HUES64 (cell line): ENCODE data around the gene KCNQ1OT1.

Source experiments
- H3K27ac ChIP-seq: 2 replicates; pipeline ENCODE4 v1.7.0; 2013; ENCODE audit warnings: low read depth, low read length, inconsistent platforms
- H3K27me3 ChIP-seq: 2 replicates; pipeline ENCODE4 v1.6.1; 2013; ENCODE audit warnings: mild to moderate bottlenecking, low read length; ENCODE audit not compliant: insufficient read depth
- H3K36me3 ChIP-seq: 2 replicates; pipeline ENCODE4 v1.6.1; 2013; ENCODE audit warnings: mild to moderate bottlenecking, low read length; ENCODE audit not compliant: insufficient read depth
- H3K4me1 ChIP-seq: 2 replicates; pipeline ENCODE4 v1.6.1; 2013; ENCODE audit warnings: mild to moderate bottlenecking, low read length, moderate library complexity; ENCODE audit not compliant: insufficient read depth
- H3K4me3 ChIP-seq: 2 replicates; pipeline ENCODE4 v1.5.1; 2013; ENCODE audit warnings: mild to moderate bottlenecking, low read length, moderate library complexity
- H3K9ac ChIP-seq: 2 replicates; pipeline ENCODE4 v1.6.1; 2013; ENCODE audit warnings: mild to moderate bottlenecking, low read depth, low read length
- H3K9me3 ChIP-seq: 2 replicates; pipeline ENCODE4 v1.6.1; 2013; ENCODE audit warnings: low read depth, low read length; ENCODE audit not compliant: insufficient read depth
- WGBS: fragments of 150-250, 120-280 bp; methylation state at CpG from one replicate; pipeline ENCODE4 v1.1.7; 2013; ENCODE audit warnings: missing lambda C conversion rate; 5-methylcytosine and 5-hydroxymethylcytosine counted together

KCNQ1OT1 gene

DNA sequence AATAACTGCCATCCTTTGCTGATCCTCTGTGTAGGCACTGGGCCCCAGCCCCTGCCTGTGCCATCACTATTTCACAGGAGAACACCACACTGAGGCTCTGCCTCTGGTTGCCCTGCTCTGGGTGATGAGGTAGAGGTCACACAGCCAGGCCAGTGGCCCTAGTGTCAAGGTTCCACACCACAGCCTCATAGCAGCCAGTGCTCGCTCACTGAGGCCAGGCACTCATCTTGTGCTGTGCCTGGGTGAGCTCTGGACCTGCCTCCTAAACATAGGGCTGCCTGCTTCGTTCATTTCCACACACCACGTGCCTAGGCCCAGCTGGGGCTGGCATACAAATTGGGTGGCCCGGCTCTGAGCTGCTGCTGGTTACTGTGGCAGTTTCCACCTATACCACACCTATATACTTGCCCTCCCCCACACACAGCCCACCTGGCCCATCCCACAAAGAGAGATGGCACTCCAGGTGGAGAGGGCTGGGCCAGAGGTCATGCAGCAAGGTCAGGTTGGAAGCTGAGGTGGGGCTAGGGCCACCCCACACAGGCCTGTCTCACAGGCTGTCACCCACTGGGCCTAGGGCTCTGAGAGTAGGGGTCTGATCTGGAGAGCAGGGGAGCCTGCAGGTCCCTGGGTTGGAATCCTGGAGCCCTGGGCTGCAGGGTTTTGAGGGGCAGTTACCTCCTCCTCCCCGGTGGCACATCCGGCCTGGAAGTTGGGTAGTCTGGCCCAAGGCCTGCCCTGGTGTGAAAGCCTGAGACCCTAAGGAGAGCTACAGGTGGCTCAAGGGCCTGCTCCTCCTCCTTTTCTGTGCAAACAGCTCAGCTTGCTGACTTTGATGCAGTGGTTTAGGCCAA, 11.2 kb downstream of the KCNQ1OT1 start:
- H3K9ac ChIP-seq = no peak overlapping the region
- peaks cover 63% of the 10 kb centered on the region for H3K4me1 ChIP-seq
- H3K36me3 ChIP-seq = no peaks in the 10 kb centered on the region

GRCh38 chr11:2687782-2688191, 12.0 kb downstream of the KCNQ1OT1 start:
- peaks cover 15% of the 10 kb centered on the region; the same call in 1 of the 2 replicates for H3K27me3 ChIP-seq
- peaks cover 64% of the 10 kb centered on the region for H3K4me1 ChIP-seq
- H3K9me3 ChIP-seq = no peaks in the 10 kb centered on the region
- H3K4me3 ChIP-seq = no peak overlapping the region
- WGBS = 37% methylated on average over 7 of the region's 7 CpGs
- no peaks in the 10 kb centered on the region for H3K36me3 ChIP-seq
- no peak overlapping the region for H3K9ac ChIP-seq
- H3K27ac ChIP-seq = no peak overlapping the region

More for the DNA sequence above, 11.2 kb downstream of the KCNQ1OT1 start:
- H3K27ac ChIP-seq = no peak overlapping the region
- peaks cover 15% of the 10 kb centered on the region; the same call in 1 of the 2 replicates for H3K27me3 ChIP-seq
- H3K4me3 ChIP-seq = no peak overlapping the region
- H3K9me3 ChIP-seq = no peaks in the 10 kb centered on the region
- 88% methylated on average over 6 of the region's 6 CpGs for WGBS

DNA sequence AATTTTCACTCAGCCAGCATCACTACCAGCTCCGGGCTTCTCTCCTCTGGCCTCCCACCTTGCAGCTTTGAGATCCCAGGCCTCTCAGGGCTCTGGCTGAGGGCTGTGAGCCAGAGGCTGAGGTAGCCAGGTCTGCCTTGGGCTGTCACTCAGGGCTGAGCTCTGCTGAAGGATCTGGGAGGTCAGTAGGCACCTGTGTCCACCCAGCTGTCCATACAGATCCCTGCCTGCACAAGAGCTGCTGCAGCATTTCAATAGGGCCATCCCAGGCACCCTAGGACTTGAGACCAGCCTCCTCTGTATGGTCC, 12.6 kb downstream of the KCNQ1OT1 start:
- WGBS = 81% methylated on average over 1 of the region's 1 CpG
- Histone ChIP-seq H3K9me3 (no peaks in the 10 kb centered on the region), H3K27me3 (peaks cover 9% of the 10 kb centered on the region; the same call in 1 of the 2 replicates), H3K36me3 (no peaks in the 10 kb centered on the region), H3K4me1 (peaks cover 61% of the 10 kb centered on the region), H3K9ac (no peak overlapping the region), H3K4me3 (no peak overlapping the region), H3K27ac (no peak overlapping the region)

GRCh38 chr11:2686360-2687222, 13.2 kb downstream of the KCNQ1OT1 start:
- WGBS = 88% methylated on average over 7 of the region's 7 CpGs
- peaks cover 5% of the 10 kb centered on the region; the same call in 1 of the 2 replicates for H3K27me3 ChIP-seq
- H3K27ac ChIP-seq = no peak overlapping the region
- no peak overlapping the region for H3K4me3 ChIP-seq
- peaks cover 56% of the 10 kb centered on the region for H3K4me1 ChIP-seq
- H3K9me3 ChIP-seq = no peaks in the 10 kb centered on the region
- no peaks in the 10 kb centered on the region for H3K36me3 ChIP-seq
- H3K9ac ChIP-seq = no peak overlapping the region

- 94% methylated on average over 13 of the region's 13 CpGs for WGBS
- H3K4me1 ChIP-seq = peaks cover 47% of the 10 kb centered on the region
- H3K9ac ChIP-seq = no peak overlapping the region
- 0 out of 2 replicates have a peak, but pooled peaks cover 3% of the 10 kb centered on the region for H3K27me3 ChIP-seq
- no peaks in the 10 kb centered on the region for H3K36me3 ChIP-seq
- H3K27ac ChIP-seq = no peak overlapping the region
- H3K9me3 ChIP-seq = no peaks in the 10 kb centered on the region
- H3K4me3 ChIP-seq = no peak overlapping the region
Measured at GRCh38 chr11:2685566-2686359, 14.0 kb downstream of the KCNQ1OT1 start.

DNA sequence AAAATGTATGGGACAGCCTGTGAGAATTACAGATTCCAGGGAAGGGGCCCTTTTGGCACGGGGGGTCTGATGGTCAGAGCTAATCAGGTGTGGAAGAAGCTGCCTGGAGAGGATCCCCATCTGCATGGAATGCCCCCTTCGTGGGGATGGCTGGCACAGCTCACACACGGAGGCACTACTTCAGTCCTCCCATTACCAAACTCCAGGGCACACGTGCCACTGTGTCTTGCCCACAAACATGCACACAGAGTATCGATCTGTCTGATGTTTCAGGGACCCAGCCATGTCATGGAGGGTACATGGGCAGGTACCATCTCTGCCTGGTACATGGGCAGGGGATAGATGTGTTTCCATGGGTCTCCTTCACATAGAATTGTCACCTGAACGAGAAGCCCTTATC, 14.7 kb downstream of the KCNQ1OT1 start:
- no peaks in the 10 kb centered on the region for H3K36me3 ChIP-seq
- H3K9me3 ChIP-seq = no peaks in the 10 kb centered on the region
- H3K9ac ChIP-seq = no peak overlapping the region
- no peak overlapping the region for H3K27ac ChIP-seq
- H3K4me3 ChIP-seq = no peak overlapping the region
- WGBS = 91% methylated on average over 6 of the region's 6 CpGs
- 0 out of 2 replicates have a peak, but pooled peaks cover 3% of the 10 kb centered on the region for H3K27me3 ChIP-seq
- H3K4me1 ChIP-seq = peaks cover 43% of the 10 kb centered on the region

DNA sequence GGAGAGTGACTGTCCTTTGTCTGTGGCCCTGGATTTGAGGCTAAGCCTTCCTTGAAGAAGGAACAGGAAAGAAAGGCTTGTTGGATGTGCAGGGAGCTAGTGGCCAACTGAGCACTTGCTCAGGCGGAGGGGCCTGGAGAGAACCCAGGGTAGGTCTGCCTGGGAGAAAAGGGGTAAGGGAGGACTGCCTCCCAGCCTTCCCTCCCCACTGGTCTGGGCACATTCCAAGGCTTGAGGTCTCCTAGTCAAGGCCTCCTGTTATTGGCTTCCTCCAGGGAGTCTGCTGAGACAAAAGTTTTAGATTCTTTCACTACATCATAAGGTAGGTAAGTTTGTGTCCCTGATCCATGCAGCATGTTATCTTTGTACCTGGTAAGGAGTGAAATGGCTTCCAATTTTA, 15.2 kb downstream of the KCNQ1OT1 start:
- WGBS = 94% methylated on average over 1 of the region's 1 CpG
- Histone ChIP-seq H3K9me3 (no peaks in the 10 kb centered on the region), H3K27ac (no peak overlapping the region), H3K36me3 (no peaks in the 10 kb centered on the region), H3K4me1 (peaks cover 43% of the 10 kb centered on the region), H3K4me3 (no peak overlapping the region), H3K27me3 (0 out of 2 replicates have a peak, but pooled peaks cover 3% of the 10 kb centered on the region), H3K9ac (no peak overlapping the region)

- H3K4me3 ChIP-seq = no peak overlapping the region
- no peaks in the 10 kb centered on the region for H3K36me3 ChIP-seq
- 91% methylated on average over 3 of the region's 4 CpGs for WGBS
- no peak overlapping the region for H3K9ac ChIP-seq
- no peak overlapping the region for H3K27ac ChIP-seq
- H3K27me3 ChIP-seq = 0 out of 2 replicates have a peak, but pooled peaks cover 3% of the 10 kb centered on the region
- peaks cover 40% of the 10 kb centered on the region for H3K4me1 ChIP-seq
- H3K9me3 ChIP-seq = no peaks in the 10 kb centered on the region
Measured at GRCh38 chr11:2683806-2684205, 16.0 kb downstream of the KCNQ1OT1 start.

DNA sequence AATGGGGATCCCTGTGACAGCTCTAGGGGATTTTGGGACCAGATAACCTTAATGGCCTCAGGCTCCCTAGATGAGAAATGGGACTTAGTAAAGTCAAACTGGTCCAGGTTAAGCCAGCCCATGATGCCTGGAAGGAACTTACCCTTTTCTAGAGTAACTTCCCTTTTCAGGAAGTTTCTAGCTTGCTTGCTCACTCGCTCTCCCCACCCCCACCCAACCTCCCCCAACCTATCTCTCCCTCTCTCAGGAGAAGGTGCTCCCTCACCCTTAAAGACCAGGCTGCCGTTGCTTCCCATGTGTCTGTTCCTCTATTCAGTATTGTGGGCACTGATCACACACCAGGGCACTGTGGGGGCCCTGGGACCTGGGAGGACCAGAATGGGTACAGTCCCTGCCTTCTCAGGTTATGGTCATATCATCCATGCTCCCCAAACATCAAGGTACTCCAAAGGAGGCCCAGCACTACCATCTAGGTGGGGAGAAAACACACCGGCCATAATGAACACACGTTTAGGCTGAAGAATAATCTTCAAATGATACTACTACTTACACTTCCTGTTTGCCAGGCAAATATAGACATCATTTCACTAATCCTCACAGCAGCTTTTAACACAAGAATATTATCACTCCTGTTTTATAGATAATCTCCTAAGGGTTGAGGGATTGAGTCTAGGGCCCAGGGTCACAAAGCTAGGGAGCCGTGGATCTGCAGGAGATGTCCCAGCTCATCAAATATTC, 18.2 kb downstream of the KCNQ1OT1 start:
- no peak overlapping the region for H3K9ac ChIP-seq
- H3K4me1 ChIP-seq = peaks cover 20% of the 10 kb centered on the region; the same call in 1 of the 2 replicates
- no peaks in the 10 kb centered on the region for H3K36me3 ChIP-seq
- WGBS = 88% methylated on average over 5 of the region's 5 CpGs
- no peak overlapping the region for H3K4me3 ChIP-seq
- H3K27me3 ChIP-seq = 0 out of 2 replicates have a peak, but pooled peaks cover under 1% of the 10 kb centered on the region
- no peaks in the 10 kb centered on the region for H3K9me3 ChIP-seq
- no peak overlapping the region for H3K27ac ChIP-seq

GRCh38 chr11:2679011-2679676, 20.6 kb downstream of the KCNQ1OT1 start:
- H3K36me3 ChIP-seq = no peaks in the 10 kb centered on the region
- H3K27ac ChIP-seq = no peak overlapping the region
- peaks cover 18% of the 10 kb centered on the region for H3K4me1 ChIP-seq
- WGBS = 79% methylated on average over 2 of the region's 2 CpGs
- no peaks in the 10 kb centered on the region for H3K9me3 ChIP-seq
- no peak overlapping the region for H3K9ac ChIP-seq
- H3K4me3 ChIP-seq = no peak overlapping the region
- no peaks in the 10 kb centered on the region for H3K27me3 ChIP-seq
